Osteocyte (in vitro differentiated cells): ENCODE results near the gene PRRT1. TPM values are rescaled to one million over a fixed set of nuclear protein-coding genes. Genes with fewer than 3 reads are reported as not detected.

Experiments used
- DNase-seq: peaks from one replicate; pipeline ENCODE4 v3.0.0; 2021; ENCODE audit warnings: mixed read lengths; ENCODE audit not compliant: unreplicated experiment; ENCODE audit errors: extremely low spot score
- H3K27ac Mint-ChIP-seq: one replicate; pipeline ENCODE4 v1.8.0; 2021; ENCODE audit warnings: mild to moderate bottlenecking, mixed read lengths; ENCODE audit not compliant: unreplicated experiment
- H3K27me3 Mint-ChIP-seq: one replicate; pipeline ENCODE4 v1.8.0; 2021; ENCODE audit warnings: mixed read lengths; ENCODE audit not compliant: unreplicated experiment
- H3K36me3 Mint-ChIP-seq: one replicate; pipeline ENCODE4 v1.8.0; 2021; ENCODE audit warnings: mixed read lengths; ENCODE audit not compliant: unreplicated experiment
- H3K4me1 Mint-ChIP-seq: one replicate; pipeline ENCODE4 v1.8.0; 2021; ENCODE audit warnings: mixed read lengths; ENCODE audit not compliant: unreplicated experiment
- H3K4me3 Mint-ChIP-seq: one replicate; pipeline ENCODE4 v1.8.0; 2021; ENCODE audit warnings: mild to moderate bottlenecking, moderate library complexity, mixed read lengths; ENCODE audit not compliant: unreplicated experiment
- H3K9me3 Mint-ChIP-seq: one replicate; pipeline ENCODE4 v1.8.0; 2021; ENCODE audit warnings: mixed read lengths; ENCODE audit not compliant: unreplicated experiment
- CTCF ChIP-seq: fragments of 200-600 bp; sonication (generic); IDR thresholded peaks from 2 replicates; pipeline ENCODE4 v1.5.0; 2021; ENCODE audit warnings: antibody characterized with exemption, mild to moderate bottlenecking, moderate library complexity
- total RNA-seq: library from RNA; stranded (reverse); gene quantifications from 2 replicates; pipeline ENCODE4 v1.2.1, GENCODE V29; 2021

PRRT1 gene
- total RNA-seq, 1 donor from 2014 or later: 2.1 TPM

GRCh38 chr6:32178547-32179440 is 27.1 kb upstream of the PRRT1 start:
- Mint-ChIP-seq H3K27me3 (no peaks in the 10 kb centered on the region), H3K27ac (peak overlapping the region; percentile 100), H3K4me1 (peaks cover 46% of the 10 kb centered on the region), H3K36me3 (peaks cover 17% of the 10 kb centered on the region), H3K9me3 (no peaks in the 10 kb centered on the region), H3K4me3 (peak overlapping the region; percentile 90)
- TF ChIP-seq CTCF: no peak
- no peak for DNase-seq

GRCh38 chr6:32177788-32178546 is 26.2 kb upstream of the PRRT1 start, which contains the start of gene RNF5:
TSS of gene RNF5 (plus strand) at chr6:32178405. CDS start at chr6:32178512, 107 bp downstream.
- H3K4me3 Mint-ChIP-seq: peak within 1 kb of the TSS; percentile 90
- no peaks in the 10 kb centered on the region for H3K9me3 Mint-ChIP-seq
- peaks cover 49% of the 10 kb centered on the region for H3K4me1 Mint-ChIP-seq

GRCh38 chr6:32177183-32177787 is 25.5 kb upstream of the PRRT1 start:
- H3K4me1 Mint-ChIP-seq: peaks cover 52% of the 10 kb centered on the region
- DNase-seq: no peak
- peak overlapping the region; percentile 100 for H3K27ac Mint-ChIP-seq
- no peaks in the 10 kb centered on the region for H3K9me3 Mint-ChIP-seq
- peak overlapping the region; percentile 90 for H3K4me3 Mint-ChIP-seq
- H3K36me3 Mint-ChIP-seq: peaks cover 17% of the 10 kb centered on the region
- H3K27me3 Mint-ChIP-seq: no peaks in the 10 kb centered on the region
- no peak for TF ChIP-seq CTCF

More at GRCh38 chr6:32177788-32178546, 26.2 kb upstream of the PRRT1 start, which contains the start of gene RNF5:
- no peaks in the 10 kb centered on the region for H3K27me3 Mint-ChIP-seq
- peaks cover 17% of the 10 kb centered on the region for H3K36me3 Mint-ChIP-seq
- peak; percentile 97 for DNase-seq
- peak within 1 kb of the TSS; percentile 100 for H3K27ac Mint-ChIP-seq
- no peak for TF ChIP-seq CTCF

- H3K4me1 Mint-ChIP-seq: peaks cover 52% of the 10 kb centered on the region
Observed at GRCh38 chr6:32176476-32177182, 24.9 kb upstream of the PRRT1 start.

More at GRCh38 chr6:32176476-32177182, 24.9 kb upstream of the PRRT1 start:
- peak overlapping the region; percentile 100 for H3K27ac Mint-ChIP-seq
- no peaks in the 10 kb centered on the region for H3K27me3 Mint-ChIP-seq
- no peak for TF ChIP-seq CTCF
- peak overlapping the region; percentile 90 for H3K4me3 Mint-ChIP-seq
- H3K9me3 Mint-ChIP-seq: no peaks in the 10 kb centered on the region
- peaks cover 17% of the 10 kb centered on the region for H3K36me3 Mint-ChIP-seq
- DNase-seq: no peak
